Neutrophil (primary cell): ENCODE measurements around the gene CORO2A.

ENCODE experiments used
- H3K27ac ChIP-seq: fragments of 200-600 bp; sonication (generic); 2 replicates; pipeline ENCODE4 v1.5.1; 2016; ENCODE audit warnings: mild to moderate bottlenecking, moderate library complexity
- H3K27me3 ChIP-seq: fragments of 200-600 bp; sonication (generic); 2 replicates; pipeline ENCODE4 v1.6.0; 2016; ENCODE audit warnings: mild to moderate bottlenecking
- H3K36me3 ChIP-seq: fragments of 200-600 bp; sonication (generic); 2 replicates; pipeline ENCODE4 v1.5.1; 2017
- H3K4me1 ChIP-seq, 2 experiments: fragments of 200-600 bp in 1 of 2; sonication (generic) in 1 of 2; 1 replicate in 1 of 2; 2 replicates in 1 of 2; pipeline versions ENCODE4 v1.5.1 to v1.6.1; 2013 to 2016; ENCODE audit warnings: low read depth in 1 of 2, low read length in 1 of 2, mild to moderate bottlenecking in 1 of 2, moderate library complexity in 1 of 2; ENCODE audit not compliant: control insufficient read depth in 1 of 2, insufficient read depth in 1 of 2
- H3K4me3 ChIP-seq, 2 experiments: fragments of 200-600 bp in 1 of 2; sonication (generic) in 1 of 2; 1 replicate in 1 of 2; 2 replicates in 1 of 2; pipeline ENCODE4 v1.5.1; 2013 to 2016; ENCODE audit warnings: low read depth in 1 of 2, low read length in 1 of 2, mild to moderate bottlenecking in 1 of 2, moderate library complexity in 1 of 2
- H3K9me3 ChIP-seq: fragments of 200-600 bp; sonication (generic); 2 replicates; pipeline ENCODE4 v1.5.1; 2016
- TF ChIP-seq, protein P1 (sequence below): fragments of 200-600 bp; sonication (generic); IDR thresholded peaks from 2 replicates; pipeline ENCODE4 v1.5.1; 2016; ENCODE audit warnings: antibody characterized with exemption

CORO2A gene

GRCh38 chr9:98173181-98173580 is 19.3 kb downstream of the CORO2A start:
- H3K4me1 ChIP-seq, result peaks cover 50 to 69% of the 10 kb centered on the region in 2 experiments
- peak overlapping the region; percentile 35 for H3K27ac ChIP-seq
- H3K9me3 ChIP-seq, result no peaks in the 10 kb centered on the region
- H3K4me3 ChIP-seq, result no peak overlapping the region
- H3K36me3 ChIP-seq, result no peaks in the 10 kb centered on the region
- no peaks in the 10 kb centered on the region for H3K27me3 ChIP-seq
- TF ChIP-seq, protein P1, sequence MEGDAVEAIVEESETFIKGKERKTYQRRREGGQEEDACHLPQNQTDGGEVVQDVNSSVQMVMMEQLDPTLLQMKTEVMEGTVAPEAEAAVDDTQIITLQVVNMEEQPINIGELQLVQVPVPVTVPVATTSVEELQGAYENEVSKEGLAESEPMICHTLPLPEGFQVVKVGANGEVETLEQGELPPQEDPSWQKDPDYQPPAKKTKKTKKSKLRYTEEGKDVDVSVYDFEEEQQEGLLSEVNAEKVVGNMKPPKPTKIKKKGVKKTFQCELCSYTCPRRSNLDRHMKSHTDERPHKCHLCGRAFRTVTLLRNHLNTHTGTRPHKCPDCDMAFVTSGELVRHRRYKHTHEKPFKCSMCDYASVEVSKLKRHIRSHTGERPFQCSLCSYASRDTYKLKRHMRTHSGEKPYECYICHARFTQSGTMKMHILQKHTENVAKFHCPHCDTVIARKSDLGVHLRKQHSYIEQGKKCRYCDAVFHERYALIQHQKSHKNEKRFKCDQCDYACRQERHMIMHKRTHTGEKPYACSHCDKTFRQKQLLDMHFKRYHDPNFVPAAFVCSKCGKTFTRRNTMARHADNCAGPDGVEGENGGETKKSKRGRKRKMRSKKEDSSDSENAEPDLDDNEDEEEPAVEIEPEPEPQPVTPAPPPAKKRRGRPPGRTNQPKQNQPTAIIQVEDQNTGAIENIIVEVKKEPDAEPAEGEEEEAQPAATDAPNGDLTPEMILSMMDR, result no peak

- no peak overlapping the region for H3K4me3 ChIP-seq
- TF ChIP-seq, protein P1, result no peak
- H3K27me3 ChIP-seq, result no peaks in the 10 kb centered on the region
- H3K36me3 ChIP-seq, result no peaks in the 10 kb centered on the region
- peak overlapping the region; percentile 35 for H3K27ac ChIP-seq
- peaks cover 56 to 72% of the 10 kb centered on the region in 2 experiments for H3K4me1 ChIP-seq
- H3K9me3 ChIP-seq, result no peaks in the 10 kb centered on the region
These were observed 19.8 kb downstream of the CORO2A start for GRCh38 chr9:98172604-98173003.

DNA sequence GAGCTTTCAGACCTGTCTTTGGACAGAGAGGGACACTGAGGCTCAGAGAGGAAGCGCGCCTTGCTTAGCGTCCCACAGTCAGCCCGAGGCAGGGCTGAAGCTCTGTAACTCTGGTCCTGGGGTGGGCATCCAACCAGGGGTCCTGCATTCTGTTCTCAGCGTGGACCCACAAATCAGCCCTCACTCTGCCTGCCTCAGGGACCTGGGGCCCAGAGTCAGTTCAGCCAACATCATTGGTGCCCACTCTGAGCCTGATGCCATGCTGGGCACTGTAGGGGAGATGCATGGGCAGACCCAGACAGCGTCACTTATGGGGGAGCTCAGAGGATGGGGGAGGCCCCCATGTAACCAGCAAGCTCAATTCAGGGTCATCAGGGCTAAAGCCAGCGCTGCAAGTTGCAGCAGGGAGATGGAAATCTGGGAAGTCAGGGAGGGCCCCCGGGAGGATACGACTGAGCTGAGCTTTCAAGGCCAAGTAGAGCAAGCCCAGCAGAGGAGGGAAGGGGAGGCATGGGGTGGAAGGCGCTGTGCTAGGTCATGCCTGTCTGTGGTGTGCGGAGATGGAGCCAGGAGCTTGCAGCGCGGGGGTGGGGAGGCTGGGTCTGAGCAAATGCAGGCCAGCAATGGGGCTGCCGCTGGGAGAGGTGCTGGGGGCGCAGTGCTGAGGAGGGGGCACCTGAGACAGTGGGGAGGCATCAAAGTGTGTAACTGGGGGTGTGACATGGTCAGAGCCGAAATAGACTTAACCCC is 21.1 kb downstream of the CORO2A start:
- H3K27me3 ChIP-seq, result no peaks in the 10 kb centered on the region
- H3K36me3 ChIP-seq, result no peaks in the 10 kb centered on the region
- TF ChIP-seq, protein P1, result no peak
- H3K27ac ChIP-seq, result peak overlapping the region; percentile 82
- peaks cover 60 to 77% of the 10 kb centered on the region in 2 experiments for H3K4me1 ChIP-seq
- H3K4me3 ChIP-seq, result no peak overlapping the region
- H3K9me3 ChIP-seq, result no peaks in the 10 kb centered on the region

DNA sequence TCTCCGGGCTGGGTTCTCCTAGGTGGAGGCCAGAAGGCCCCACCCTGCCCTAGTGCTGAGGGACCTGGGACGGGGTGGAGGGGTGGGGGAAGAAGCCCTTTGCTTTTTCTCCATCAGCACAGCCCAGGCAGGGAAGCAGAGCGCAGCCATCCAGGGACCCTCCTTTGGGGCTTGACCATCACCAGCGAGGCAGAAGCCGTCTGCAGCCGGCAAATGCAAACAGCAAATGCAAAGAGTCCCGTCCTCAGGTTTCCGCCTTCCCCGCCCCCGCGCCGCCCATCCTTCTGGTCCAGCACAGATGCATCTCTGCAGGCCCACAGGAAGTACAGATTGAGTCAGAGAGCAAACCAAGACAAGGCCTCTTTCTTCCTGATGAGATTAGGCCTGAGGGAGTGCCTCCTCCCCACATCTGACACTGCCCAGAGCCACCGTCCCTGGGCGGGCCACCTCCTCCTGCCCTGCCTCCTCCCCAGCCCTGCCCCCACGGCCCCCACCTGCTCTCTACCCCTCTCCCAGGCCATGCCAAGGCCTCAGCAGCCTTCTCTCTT is 23.4 kb downstream of the CORO2A start:
- Histone ChIP-seq H3K27ac (peak overlapping the region; percentile 82), H3K4me3 (no peak overlapping the region), H3K4me1 (peaks cover 50 to 74% of the 10 kb centered on the region in 2 experiments), H3K27me3 (no peaks in the 10 kb centered on the region), H3K9me3 (no peaks in the 10 kb centered on the region), H3K36me3 (no peaks in the 10 kb centered on the region)
- TF ChIP-seq, protein P1, result no peak

- H3K36me3 ChIP-seq, result no peaks in the 10 kb centered on the region
- no peak overlapping the region for H3K4me3 ChIP-seq
- TF ChIP-seq, protein P1, result no peak
- peak overlapping the region; percentile 82 for H3K27ac ChIP-seq
- no peaks in the 10 kb centered on the region for H3K9me3 ChIP-seq
- H3K27me3 ChIP-seq, result no peaks in the 10 kb centered on the region
- H3K4me1 ChIP-seq, result peaks cover 49 to 73% of the 10 kb centered on the region in 2 experiments
These were observed 24.2 kb downstream of the CORO2A start for GRCh38 chr9:98168153-98168780.
